HepG2 (cell line): ENCODE measurements around the gene BANP. TPM values are rescaled to one million over a fixed set of nuclear protein-coding genes. Genes with fewer than 3 reads are reported as not detected.

Source experiments
- CBFB ChIP-seq: sonication (generic); formaldehyde crosslinking; IDR thresholded peaks from 2 replicates; pipeline ENCODE4 v1.4.0; 2020; ENCODE audit warnings: missing genetic modification reagents
- ELF1 ChIP-seq: sonication (generic); formaldehyde crosslinking; IDR thresholded peaks from 2 replicates; pipeline ENCODE4 v1.4.0; 2020; ENCODE audit warnings: missing genetic modification reagents
- FOXK1 ChIP-seq: sonication (generic); formaldehyde crosslinking; IDR thresholded peaks from 2 replicates; pipeline ENCODE4 v1.4.0; 2020; ENCODE audit warnings: low read depth, missing genetic modification reagents, borderline replicate concordance
- GABPB1 ChIP-seq: IDR thresholded peaks from 2 replicates; pipeline ENCODE4 v1.6.1; 2016; ENCODE audit warnings: mild to moderate bottlenecking, missing genetic modification reagents, moderate library complexity, missing compliant biosample characterization
- HOXA5 ChIP-seq: sonication (generic); formaldehyde crosslinking; IDR thresholded peaks from 2 replicates; pipeline ENCODE4 v1.4.0; 2020; ENCODE audit warnings: missing genetic modification reagents
- KDM2A ChIP-seq: sonication (generic); formaldehyde crosslinking; IDR thresholded peaks from 2 replicates; pipeline ENCODE4 v1.4.0; 2020; ENCODE audit warnings: low read depth, missing genetic modification reagents, borderline replicate concordance
- NR2F6 ChIP-seq, 2 experiments: IDR thresholded peaks; 2 replicates each; pipeline ENCODE4 v1.6.1; 2016; ENCODE audit warnings: antibody characterized with exemption in 1 of 2, mild to moderate bottlenecking in 1 of 2
- SMYD3 ChIP-seq: sonication (generic); formaldehyde crosslinking; IDR thresholded peaks from 2 replicates; pipeline ENCODE4 v1.8.1; 2023; ENCODE audit warnings: mild to moderate bottlenecking, missing genetic modification reagents
- SNAPC2 ChIP-seq: sonication (generic); formaldehyde crosslinking; IDR thresholded peaks from 2 replicates; pipeline ENCODE4 v1.8.1; 2022; ENCODE audit warnings: mild to moderate bottlenecking, missing genetic modification reagents
- SOX5 ChIP-seq: IDR thresholded peaks from 2 replicates; pipeline ENCODE4 v1.6.1; 2016; ENCODE audit warnings: borderline replicate concordance
- SPEN ChIP-seq: sonication (generic); formaldehyde crosslinking; IDR thresholded peaks from 2 replicates; pipeline ENCODE4 v1.5.1; 2020; ENCODE audit warnings: low read depth, mild to moderate bottlenecking, missing genetic modification reagents
- TAF1 ChIP-seq: sonication (generic); formaldehyde crosslinking; IDR thresholded peaks from 2 replicates; pipeline ENCODE4 v1.4.0; 2020; ENCODE audit warnings: missing genetic modification reagents
- THAP11 ChIP-seq: IDR thresholded peaks from 2 replicates; pipeline ENCODE4 v1.6.1; 2016; ENCODE audit warnings: missing biosample characterization, missing genetic modification reagents
- ZBTB37 ChIP-seq: sonication (generic); formaldehyde crosslinking; IDR thresholded peaks from 2 replicates; pipeline ENCODE4 v1.4.0; 2020; ENCODE audit warnings: mild to moderate bottlenecking, missing genetic modification reagents
- ZNF7 ChIP-seq: IDR thresholded peaks from 2 replicates; pipeline ENCODE4 v1.6.1; 2016; ENCODE audit warnings: missing biosample characterization, missing genetic modification reagents
- polyA plus RNA-seq, 8 experiments: library from polyadenylated mRNA; depleted of rRNA in 3 of 8; stranded (reverse) in 7 of 8; unstranded in 1 of 8; fragments of >200 nt; fragmentation: Illumina TruSeq in 4 of 8; extraction: Trizol in 4 of 8; gene quantifications; 2 replicates each; pipeline versions ENCODE4 v1.2.1 to v1.2.3, GENCODE V29; 2011 to 2016; ENCODE audit warnings: low read depth in 4 of 8, missing spikeins in 1 of 8, mixed read lengths in 1 of 8; ENCODE audit not compliant: insufficient read depth in 1 of 8
- total RNA-seq, 5 experiments: library from RNA; depleted of rRNA; stranded (reverse); fragments of >200 nt; fragmentation: Illumina TruSeq; extraction: Trizol; gene quantifications; 2 replicates each; pipeline ENCODE4 v1.2.3, GENCODE V29; 2016; ENCODE audit warnings: low read depth in 1 of 5
- TF ChIP-seq, protein P1 (sequence below): sonication (generic); formaldehyde crosslinking; IDR thresholded peaks from 2 replicates; pipeline ENCODE4 v1.8.1; 2022; ENCODE audit warnings: low read depth, mild to moderate bottlenecking, missing genetic modification reagents
- TF ChIP-seq, protein P2 (sequence below): sonication (generic); formaldehyde crosslinking; IDR thresholded peaks from 2 replicates; pipeline ENCODE4 v1.4.0; 2020; ENCODE audit warnings: missing genetic modification reagents, borderline replicate concordance
- TF ChIP-seq, protein P3 (sequence below): conservative IDR thresholded peaks from 2 replicates; pipeline ENCODE4 v1.6.1; 2018; ENCODE audit warnings: missing genetic modification reagents
- TF ChIP-seq, protein P4 (sequence below): sonication (generic); formaldehyde crosslinking; IDR thresholded peaks from 2 replicates; pipeline ENCODE4 v1.5.1; 2020; ENCODE audit warnings: mild to moderate bottlenecking, moderate library complexity, missing genetic modification reagents

The BANP gene
- total and polyA plus RNA-seq, 2 of the 13 experiments (the other 11 are each of a cell fraction or from before 2014, with no cell fraction given), result 20.2 to 23.8 TPM

DNA sequence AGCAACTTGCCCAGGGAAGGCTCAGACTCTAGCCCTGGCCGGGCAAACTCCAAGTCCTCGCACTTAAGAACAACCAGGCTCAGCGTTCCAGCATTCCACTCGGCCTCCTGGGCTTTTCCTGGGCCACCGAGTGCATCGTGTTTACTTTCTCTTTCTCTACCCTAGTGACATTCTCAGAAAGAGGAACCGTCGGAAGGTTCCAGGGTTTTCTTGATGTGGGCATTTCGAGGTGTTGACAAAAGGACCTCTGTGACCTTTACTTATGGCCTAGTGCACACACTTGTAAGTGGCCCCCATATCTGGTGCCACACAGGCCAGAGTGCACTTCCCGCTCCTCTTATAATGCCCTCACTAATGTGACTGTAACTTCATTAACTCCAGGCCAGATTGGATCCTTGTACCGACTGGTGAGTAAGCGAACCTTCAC lies 3.1 kb upstream of the BANP start (continued):
- TF ChIP-seq, protein P1, sequence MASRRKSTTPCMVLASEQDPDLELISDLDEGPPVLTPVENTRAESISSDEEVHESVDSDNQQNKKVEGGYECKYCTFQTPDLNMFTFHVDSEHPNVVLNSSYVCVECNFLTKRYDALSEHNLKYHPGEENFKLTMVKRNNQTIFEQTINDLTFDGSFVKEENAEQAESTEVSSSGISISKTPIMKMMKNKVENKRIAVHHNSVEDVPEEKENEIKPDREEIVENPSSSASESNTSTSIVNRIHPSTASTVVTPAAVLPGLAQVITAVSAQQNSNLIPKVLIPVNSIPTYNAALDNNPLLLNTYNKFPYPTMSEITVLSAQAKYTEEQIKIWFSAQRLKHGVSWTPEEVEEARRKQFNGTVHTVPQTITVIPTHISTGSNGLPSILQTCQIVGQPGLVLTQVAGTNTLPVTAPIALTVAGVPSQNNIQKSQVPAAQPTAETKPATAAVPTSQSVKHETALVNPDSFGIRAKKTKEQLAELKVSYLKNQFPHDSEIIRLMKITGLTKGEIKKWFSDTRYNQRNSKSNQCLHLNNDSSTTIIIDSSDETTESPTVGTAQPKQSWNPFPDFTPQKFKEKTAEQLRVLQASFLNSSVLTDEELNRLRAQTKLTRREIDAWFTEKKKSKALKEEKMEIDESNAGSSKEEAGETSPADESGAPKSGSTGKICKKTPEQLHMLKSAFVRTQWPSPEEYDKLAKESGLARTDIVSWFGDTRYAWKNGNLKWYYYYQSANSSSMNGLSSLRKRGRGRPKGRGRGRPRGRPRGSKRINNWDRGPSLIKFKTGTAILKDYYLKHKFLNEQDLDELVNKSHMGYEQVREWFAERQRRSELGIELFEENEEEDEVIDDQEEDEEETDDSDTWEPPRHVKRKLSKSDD (CRISPR knock-in tag), result peak; percentile 41; the same call in 1 of the 2 replicates
- TF ChIP-seq NR2F6 (IDR thresholded peaks at IDR 0.05), result peak; percentile 91
- peak; percentile 84 for TF ChIP-seq NR2F6 (CRISPR knock-in tag; IDR thresholded peaks at IDR 0.05)
- 0 out of 2 replicates have a peak, but pooled peaks have one; percentile 8 for TF ChIP-seq ELF1
- TF ChIP-seq CBFB (CRISPR knock-in tag), result peak; percentile 84; the same call in 1 of the 2 replicates
- TF ChIP-seq GABPB1 (CRISPR knock-in tag), result no peak
- peak; percentile 70 for TF ChIP-seq THAP11
- TF ChIP-seq SMYD3 (CRISPR knock-in tag), result no peak; the same call in 1 of the 2 replicates
- TF ChIP-seq SOX5 (CRISPR knock-in tag), result peak; percentile 20; the same call in 1 of the 2 replicates
- TF ChIP-seq SNAPC2, result 0 out of 2 replicates have a peak, but pooled peaks have one; percentile 52
- no peak for TF ChIP-seq TAF1
- TF ChIP-seq, protein P2, sequence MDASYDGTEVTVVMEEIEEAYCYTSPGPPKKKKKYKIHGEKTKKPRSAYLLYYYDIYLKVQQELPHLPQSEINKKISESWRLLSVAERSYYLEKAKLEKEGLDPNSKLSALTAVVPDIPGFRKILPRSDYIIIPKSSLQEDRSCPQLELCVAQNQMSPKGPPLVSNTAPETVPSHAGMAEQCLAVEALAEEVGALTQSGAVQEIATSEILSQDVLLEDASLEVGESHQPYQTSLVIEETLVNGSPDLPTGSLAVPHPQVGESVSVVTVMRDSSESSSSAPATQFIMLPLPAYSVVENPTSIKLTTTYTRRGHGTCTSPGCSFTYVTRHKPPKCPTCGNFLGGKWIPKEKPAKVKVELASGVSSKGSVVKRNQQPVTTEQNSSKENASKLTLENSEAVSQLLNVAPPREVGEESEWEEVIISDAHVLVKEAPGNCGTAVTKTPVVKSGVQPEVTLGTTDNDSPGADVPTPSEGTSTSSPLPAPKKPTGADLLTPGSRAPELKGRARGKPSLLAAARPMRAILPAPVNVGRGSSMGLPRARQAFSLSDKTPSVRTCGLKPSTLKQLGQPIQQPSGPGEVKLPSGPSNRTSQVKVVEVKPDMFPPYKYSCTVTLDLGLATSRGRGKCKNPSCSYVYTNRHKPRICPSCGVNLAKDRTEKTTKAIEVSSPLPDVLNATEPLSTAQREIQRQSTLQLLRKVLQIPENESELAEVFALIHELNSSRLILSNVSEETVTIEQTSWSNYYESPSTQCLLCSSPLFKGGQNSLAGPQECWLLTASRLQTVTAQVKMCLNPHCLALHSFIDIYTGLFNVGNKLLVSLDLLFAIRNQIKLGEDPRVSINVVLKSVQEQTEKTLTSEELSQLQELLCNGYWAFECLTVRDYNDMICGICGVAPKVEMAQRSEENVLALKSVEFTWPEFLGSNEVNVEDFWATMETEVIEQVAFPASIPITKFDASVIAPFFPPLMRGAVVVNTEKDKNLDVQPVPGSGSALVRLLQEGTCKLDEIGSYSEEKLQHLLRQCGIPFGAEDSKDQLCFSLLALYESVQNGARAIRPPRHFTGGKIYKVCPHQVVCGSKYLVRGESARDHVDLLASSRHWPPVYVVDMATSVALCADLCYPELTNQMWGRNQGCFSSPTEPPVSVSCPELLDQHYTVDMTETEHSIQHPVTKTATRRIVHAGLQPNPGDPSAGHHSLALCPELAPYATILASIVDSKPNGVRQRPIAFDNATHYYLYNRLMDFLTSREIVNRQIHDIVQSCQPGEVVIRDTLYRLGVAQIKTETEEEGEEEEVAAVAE (CRISPR knock-in tag), result no peak
- TF ChIP-seq FOXK1 (CRISPR knock-in tag), result peak; percentile 36; the same call in 1 of the 2 replicates
- TF ChIP-seq KDM2A (CRISPR knock-in tag), result peak; percentile 24
- TF ChIP-seq ZNF7 (CRISPR knock-in tag), result peak; percentile 86
- TF ChIP-seq ZBTB37 (CRISPR knock-in tag), result no peak
- TF ChIP-seq, protein P3, sequence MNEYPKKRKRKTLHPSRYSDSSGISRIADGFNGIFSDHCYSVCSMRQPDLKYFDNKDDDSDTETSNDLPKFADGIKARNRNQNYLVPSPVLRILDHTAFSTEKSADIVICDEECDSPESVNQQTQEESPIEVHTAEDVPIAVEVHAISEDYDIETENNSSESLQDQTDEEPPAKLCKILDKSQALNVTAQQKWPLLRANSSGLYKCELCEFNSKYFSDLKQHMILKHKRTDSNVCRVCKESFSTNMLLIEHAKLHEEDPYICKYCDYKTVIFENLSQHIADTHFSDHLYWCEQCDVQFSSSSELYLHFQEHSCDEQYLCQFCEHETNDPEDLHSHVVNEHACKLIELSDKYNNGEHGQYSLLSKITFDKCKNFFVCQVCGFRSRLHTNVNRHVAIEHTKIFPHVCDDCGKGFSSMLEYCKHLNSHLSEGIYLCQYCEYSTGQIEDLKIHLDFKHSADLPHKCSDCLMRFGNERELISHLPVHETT, result no peak
- TF ChIP-seq, protein P4, sequence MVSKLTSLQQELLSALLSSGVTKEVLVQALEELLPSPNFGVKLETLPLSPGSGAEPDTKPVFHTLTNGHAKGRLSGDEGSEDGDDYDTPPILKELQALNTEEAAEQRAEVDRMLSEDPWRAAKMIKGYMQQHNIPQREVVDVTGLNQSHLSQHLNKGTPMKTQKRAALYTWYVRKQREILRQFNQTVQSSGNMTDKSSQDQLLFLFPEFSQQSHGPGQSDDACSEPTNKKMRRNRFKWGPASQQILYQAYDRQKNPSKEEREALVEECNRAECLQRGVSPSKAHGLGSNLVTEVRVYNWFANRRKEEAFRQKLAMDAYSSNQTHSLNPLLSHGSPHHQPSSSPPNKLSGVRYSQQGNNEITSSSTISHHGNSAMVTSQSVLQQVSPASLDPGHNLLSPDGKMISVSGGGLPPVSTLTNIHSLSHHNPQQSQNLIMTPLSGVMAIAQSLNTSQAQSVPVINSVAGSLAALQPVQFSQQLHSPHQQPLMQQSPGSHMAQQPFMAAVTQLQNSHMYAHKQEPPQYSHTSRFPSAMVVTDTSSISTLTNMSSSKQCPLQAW (CRISPR knock-in tag), result 0 out of 2 replicates have a peak, but pooled peaks have one; percentile 32
- TF ChIP-seq HOXA5 (CRISPR knock-in tag), result 0 out of 2 replicates have a peak, but pooled peaks have one; percentile 14
- no peak; the same call in 1 of the 2 replicates for TF ChIP-seq SPEN (CRISPR knock-in tag)
